Hematopoietic multipotent progenitor cell treated with erythropoietin and hydrocortisone succinate and interleukin-3 and kit ligand, for 17 days (in vitro differentiated cells): ENCODE results near the gene CYBA.
A peak's percentile ranks its signal among the peaks of the same experiment; 100 is the strongest.

Experiments used
- DNase-seq: peaks from one replicate; pipeline ENCODE4 v3.0.0-alpha.2; 2015; ENCODE audit warnings: low spot score

Gene CYBA

GRCh38 chr16:88662843-88663606, 12.2 kb upstream of the CYBA start, which contains the start of gene MVD:
MVD (minus strand) TSS chr16:88663091; CDS start chr16:88663080, 11 bp downstream.
- DNase-seq = peak; percentile 98

- DNase-seq = peak; percentile 10
Measured at GRCh38 chr16:88662222-88662842, 11.5 kb upstream of the CYBA start.

- no peak for DNase-seq
Measured at GRCh38 chr16:88661468-88661867, 10.6 kb upstream of the CYBA start.

- DNase-seq = no peak
Measured at GRCh38 chr16:88659160-88659559, 8.3 kb upstream of the CYBA start.

GRCh38 chr16:88658714-88659113, 7.9 kb upstream of the CYBA start:
- DNase-seq = no peak

GRCh38 chr16:88657371-88657770, 6.5 kb upstream of the CYBA start:
- DNase-seq = no peak

- no peak for DNase-seq
Measured at GRCh38 chr16:88656291-88656980, 5.6 kb upstream of the CYBA start.

- no peak for DNase-seq
Measured at GRCh38 chr16:88655733-88656281, 5.0 kb upstream of the CYBA start.

GRCh38 chr16:88655053-88655732, 4.3 kb upstream of the CYBA start:
- no peak for DNase-seq

GRCh38 chr16:88654363-88655052, 3.7 kb upstream of the CYBA start:
- no peak for DNase-seq

GRCh38 chr16:88653596-88654362, 2.9 kb upstream of the CYBA start:
- no peak for DNase-seq

GRCh38 chr16:88653101-88653500, 2.2 kb upstream of the CYBA start:
- DNase-seq = no peak

GRCh38 chr16:88652762-88653063, 1.9 kb upstream of the CYBA start:
- no peak for DNase-seq

GRCh38 chr16:88651989-88652761, 1.3 kb upstream of the CYBA start:
- DNase-seq = no peak

GRCh38 chr16:88651276-88651988, 579 bp upstream of the CYBA start:
- DNase-seq = no peak

- DNase-seq = no peak
Measured at GRCh38 chr16:88649924-88650748, 717 bp downstream of the CYBA start.

GRCh38 chr16:88649195-88649923, 1.5 kb downstream of the CYBA start:
- no peak for DNase-seq
